ENCODE data around the gene SLC2A4. TPM values are rescaled to one million over a fixed set of nuclear protein-coding genes. Genes with fewer than 3 reads are reported as not detected.

SLC2A4 gene
- total and polyA plus RNA-seq, 2 of the 4 experiments (the other 2 are of a cell fraction) = 0.07 TPM; not detected in 1

DNA sequence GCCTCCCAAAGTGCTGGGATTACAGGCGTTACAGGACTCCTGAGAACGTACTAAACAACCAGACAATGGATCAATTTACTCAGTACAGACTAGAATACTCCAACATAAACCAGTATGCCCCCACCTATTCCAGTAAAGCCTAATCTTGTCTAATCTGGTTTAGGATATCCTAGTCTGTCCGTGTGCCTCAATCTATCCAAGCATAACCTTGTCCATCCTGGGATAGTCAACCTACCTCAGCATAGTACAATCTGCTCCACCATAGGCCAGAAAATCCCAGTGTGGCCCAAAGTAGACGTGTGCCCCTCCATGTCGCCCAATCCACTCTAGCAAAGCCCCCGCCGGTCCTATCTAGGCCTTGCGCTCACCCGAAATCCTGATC is 47.8 kb upstream of the SLC2A4 start:
- Histone ChIP-seq H3K4ac (ENCODE audit: low read depth, low read length) (peak overlapping the region; percentile 98), H3K23ac (ENCODE audit: low read depth, low read length) (peak overlapping the region; percentile 99), H4K91ac (ENCODE audit: insufficient read depth, low read depth, low read length) (peak overlapping the region; percentile 43), H3K18ac (ENCODE audit: low read depth, low read length) (peak overlapping the region; percentile 74), H4K5ac (ENCODE audit: low read depth, low read length) (peak overlapping the region; percentile 88), H3K56ac (ENCODE audit: extremely low read depth, insufficient read depth, low read length) (peak overlapping the region; percentile 86), H3K9me1 (ENCODE audit: insufficient read depth, low read length) (peaks cover 9% of the 10 kb centered on the region), H2BK15ac (ENCODE audit: low read depth, low read length) (no peak overlapping the region), H3K79me1 (ENCODE audit: low read depth in 1 of 2, low read length in 2 of 2) (peaks cover 15 to 81% of the 10 kb centered on the region in 2 experiments), H4K20me1 (ENCODE audit: insufficient read depth, low read length) (peaks cover 53% of the 10 kb centered on the region), H3K14ac (replicated peaks; ENCODE audit: low read depth, low read length) (peak overlapping the region; percentile 99), H3K36me3 (ENCODE audit: control insufficient read depth, insufficient read depth, low read length) (peaks cover 42% of the 10 kb centered on the region), H3K27me3 (ENCODE audit: control insufficient read depth, insufficient read depth, low read length) (no peaks in the 10 kb centered on the region), H2AK9ac (replicated peaks; ENCODE audit: low read depth, low read length, poor library complexity) (peak overlapping the region; percentile 99), H3K4me3 (ENCODE audit: insufficient read depth, low read depth, low read length) (peak overlapping the region; percentile 94), H2BK120ac (ENCODE audit: low read depth, low read length) (peak overlapping the region; percentile 40; the same call in 1 of the 2 replicates), H3K4me2 (ENCODE audit: low read depth, low read length) (peak overlapping the region; percentile 97), H3K9me3 (ENCODE audit: control insufficient read depth, insufficient read depth, low read length) (no peaks in the 10 kb centered on the region), H2AFZ (replicated peaks; ENCODE audit: low read length, poor library complexity) (peak overlapping the region; percentile 97), H4K8ac (ENCODE audit: low read depth in 2 of 2, low read length in 2 of 2) (peak overlapping the region; percentile 69 to 73), H2BK5ac (ENCODE audit: low read depth, low read length, poor library complexity, severe bottlenecking) (peak overlapping the region; percentile 74), H2AK5ac (ENCODE audit: low read depth, low read length) (peak overlapping the region; percentile 96), H2BK20ac (ENCODE audit: low read depth, low read length) (no peak overlapping the region), H3K4me1 (ENCODE audit: control insufficient read depth, insufficient read depth, low read length) (peaks cover 5% of the 10 kb centered on the region), H3K27ac (ENCODE audit: insufficient read depth, low read length) (peak overlapping the region; percentile 80), H3K9ac (ENCODE audit: low read depth, low read length) (peak overlapping the region; percentile 99)
- dilution Hi-C loops (cut with HindIII; ENCODE audit: low sequenced_read_pairs, unreplicated experiment) = no loop called here
- POLR2A ChIA-PET (ENCODE audit: unreplicated experiment) = interaction anchor here (1.0 kb wide), 1 partner anchor 9 kb away, joined by 3 read pairs; no protein-coding TSS in a partner anchor
- DNase-seq = no peak
- CTCF ChIA-PET = no interaction called here
- WGBS, 2 experiments (ENCODE audit: extremely low coverage in 2 of 2, insufficient read length in 1 of 2) = 0% methylated on average over 4 of the region's 9 CpGs; no CpG with 5 or more reads in 1 of the 2 experiments
- in situ Hi-C loops (cut with MboI; ENCODE audit: low sequenced_read_pairs) = loop anchor here (25.0 kb wide), 1 partner anchor 929 kb away; the partner anchor contains the start of genes PER1 and VAMP2
- intact Hi-C loops (cut with micrococcal nuclease) = loop anchor here (2.0 kb wide), 1 partner anchor 13 kb away; no protein-coding TSS in a partner anchor
- ATAC-seq (ENCODE audit: low read depth) = peak; percentile 9
- BruUV-seq (replicated peaks) = no TSS peak
- TF ChIP-seq SMC3 (IDR thresholded peaks at IDR 0.05; ENCODE audit: low read depth, low read length) = no peak
- TF ChIP-seq BHLHE40 (IDR thresholded peaks at IDR 0.05; ENCODE audit: low read depth, low read length) = no peak
- 0 out of 2 replicates have a peak, but pooled peaks have one; percentile 9 for TF ChIP-seq MXI1 (IDR thresholded peaks at IDR 0.05; ENCODE audit: borderline replicate concordance, low read depth, low read length)

Measured in IMR-90 (cell line).